Adipocyte (in vitro differentiated cells): Measurements from ENCODE around the gene FOXI3.

ENCODE experiments used
- DNase-seq: peaks from one replicate; pipeline ENCODE4 v3.0.0-alpha.2; 2015; ENCODE audit warnings: low read depth
- H3K27me3 ChIP-seq: replicated peaks from 2 replicates; pipeline ENCODE4 v1.7.0; 2013; ENCODE audit warnings: mild to moderate bottlenecking, low read length, moderate library complexity; ENCODE audit not compliant: control insufficient read depth, insufficient read depth
- H3K36me3 ChIP-seq: 2 replicates; pipeline ENCODE4 v1.7.0; 2013; ENCODE audit warnings: low read length, mild to moderate bottlenecking, moderate library complexity; ENCODE audit not compliant: control insufficient read depth, insufficient read depth, severe bottlenecking
- H3K4me1 ChIP-seq: 2 replicates; pipeline ENCODE4 v1.7.0; 2013; ENCODE audit warnings: mild to moderate bottlenecking, low read length, moderate library complexity; ENCODE audit not compliant: control insufficient read depth, insufficient read depth
- H3K4me3 ChIP-seq: 2 replicates; pipeline ENCODE4 v1.7.0; 2013; ENCODE audit warnings: mild to moderate bottlenecking, low read length, moderate library complexity
- H3K9ac ChIP-seq: 2 replicates; pipeline ENCODE4 v1.7.0; 2013; ENCODE audit warnings: mild to moderate bottlenecking, low read length, moderate library complexity
- H3K9me3 ChIP-seq: 2 replicates; pipeline ENCODE4 v1.7.0; 2013; ENCODE audit warnings: mild to moderate bottlenecking, low read length, moderate library complexity; ENCODE audit not compliant: control insufficient read depth

Gene FOXI3

DNA sequence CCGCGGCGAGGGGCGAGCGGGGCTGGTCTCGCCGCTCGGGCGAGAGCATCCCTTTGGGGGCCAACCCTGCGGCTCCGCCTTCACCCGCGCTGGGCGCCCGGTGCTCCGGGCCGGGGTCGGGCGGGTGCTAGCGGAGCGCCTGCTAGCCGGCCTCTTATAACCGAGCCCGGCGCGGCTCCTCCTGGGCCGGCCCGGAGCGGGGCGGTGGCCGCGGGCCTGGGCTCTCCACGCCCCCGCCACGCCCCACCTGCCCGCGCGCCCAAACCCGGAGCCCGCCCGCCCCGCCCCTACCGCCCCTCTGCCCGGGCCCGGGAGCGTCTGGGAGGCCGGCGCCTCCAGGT, at the start of gene FOXI3:
Gene FOXI3, minus strand, starts transcription at position 129 of the 341 bp plus-strand sequence. CDS start 158 bp downstream, outside the sequence.
- Histone ChIP-seq H3K4me3 (no peak within 1 kb of the TSS), H3K27me3 (peaks cover 61% of the 10 kb centered on the region), H3K9ac (no peak within 1 kb of the TSS), H3K9me3 (no peaks in the 10 kb centered on the region), H3K36me3 (no peaks in the 10 kb centered on the region), H3K4me1 (no peaks in the 10 kb centered on the region)
- DNase-seq = no peak

DNA sequence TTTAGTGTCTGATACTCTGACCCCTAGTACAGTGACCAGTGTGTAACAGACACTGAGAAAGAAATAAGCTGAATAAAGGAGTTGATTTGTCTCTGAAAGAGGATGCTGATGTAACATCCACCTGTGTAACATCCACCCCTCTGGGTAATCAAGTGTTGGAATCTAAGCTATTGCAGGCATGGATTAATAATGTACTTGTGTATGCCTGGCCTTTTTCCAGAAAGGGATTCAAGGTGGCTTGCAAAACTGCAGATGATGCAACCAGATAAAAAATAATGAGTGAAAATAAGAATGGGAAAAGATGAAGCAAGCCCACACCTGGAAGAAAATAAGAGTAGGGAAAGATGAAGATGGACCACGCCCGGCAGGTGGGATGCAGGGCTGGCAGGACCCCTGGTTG, 48.2 kb upstream of the FOXI3 start:
- H3K9me3 ChIP-seq = peaks cover 10% of the 10 kb centered on the region
- no peak overlapping the region for H3K9ac ChIP-seq
- H3K27me3 ChIP-seq = no peaks in the 10 kb centered on the region
- DNase-seq = no peak
- no peaks in the 10 kb centered on the region for H3K36me3 ChIP-seq
- H3K4me3 ChIP-seq = no peak overlapping the region
- no peaks in the 10 kb centered on the region for H3K4me1 ChIP-seq

DNA sequence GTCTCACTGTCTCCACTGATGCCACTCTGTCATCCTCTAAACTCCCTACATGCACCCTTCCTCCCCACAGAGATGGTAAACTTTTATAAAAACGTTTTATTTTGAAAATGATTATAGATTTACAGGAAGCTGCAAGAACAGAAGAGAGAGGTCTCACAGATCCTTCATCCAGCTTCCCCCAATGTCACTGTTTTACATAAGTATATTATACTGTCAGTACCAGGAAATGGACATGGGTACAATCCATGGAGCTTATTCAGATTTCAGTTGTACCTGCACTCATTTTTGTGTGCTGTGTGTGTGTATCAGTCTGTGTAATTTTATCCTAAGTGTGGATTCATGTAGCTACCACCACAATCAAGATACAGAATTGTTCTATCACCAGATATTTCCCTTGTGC, 46.7 kb upstream of the FOXI3 start:
- DNase-seq = no peak
- peaks cover 10% of the 10 kb centered on the region for H3K9me3 ChIP-seq
- peaks cover 6% of the 10 kb centered on the region for H3K27me3 ChIP-seq
- H3K4me3 ChIP-seq = no peak overlapping the region
- H3K36me3 ChIP-seq = no peaks in the 10 kb centered on the region
- H3K4me1 ChIP-seq = no peaks in the 10 kb centered on the region
- no peak overlapping the region for H3K9ac ChIP-seq

DNA sequence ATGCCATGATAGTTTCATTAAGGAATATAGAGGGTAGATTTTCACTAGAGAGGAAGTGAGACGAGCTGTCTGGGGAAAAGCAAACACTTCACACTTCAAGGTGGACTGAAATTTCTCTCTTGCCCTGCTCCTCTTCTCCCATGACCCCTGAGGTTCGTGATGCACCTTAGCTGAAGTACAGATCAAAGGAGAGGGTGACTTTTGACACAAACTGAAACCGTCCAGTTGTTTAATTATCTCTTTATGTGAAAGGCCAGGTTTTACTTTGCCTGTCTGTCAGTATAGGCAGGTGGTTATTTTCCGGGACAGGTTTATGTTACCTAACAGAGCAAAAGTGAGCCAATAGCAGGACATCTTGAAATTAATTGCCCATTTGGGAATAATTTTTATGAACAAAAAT, 41.0 kb upstream of the FOXI3 start:
- Histone ChIP-seq H3K36me3 (no peaks in the 10 kb centered on the region), H3K4me1 (no peaks in the 10 kb centered on the region)

DNA sequence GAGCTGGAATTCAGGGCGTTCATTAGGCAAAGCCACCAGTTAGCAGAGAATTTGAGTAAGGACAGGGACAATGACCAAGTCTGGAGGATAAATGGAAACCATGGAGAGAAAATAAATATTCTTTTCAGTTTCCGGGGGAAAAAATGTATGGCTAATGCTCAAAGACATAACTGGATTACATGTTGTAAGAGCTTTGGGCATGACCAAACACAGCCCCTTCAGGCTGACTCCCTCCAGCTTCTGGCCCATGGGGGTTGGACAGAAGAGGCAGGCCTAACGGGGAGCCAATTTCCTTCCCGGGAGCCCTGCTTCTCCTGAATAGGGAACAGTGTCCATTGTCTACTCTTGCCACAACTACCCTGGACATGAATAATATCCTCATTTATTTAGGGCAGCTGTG, 39.5 kb upstream of the FOXI3 start:
- Histone ChIP-seq H3K9me3 (no peaks in the 10 kb centered on the region), H3K36me3 (no peaks in the 10 kb centered on the region), H3K9ac (no peak overlapping the region), H3K4me1 (no peaks in the 10 kb centered on the region), H3K27me3 (peaks cover 15% of the 10 kb centered on the region), H3K4me3 (no peak overlapping the region)
- DNase-seq = no peak

More for the DNA sequence above, 41.0 kb upstream of the FOXI3 start:
- Histone ChIP-seq H3K27me3 (peaks cover 15% of the 10 kb centered on the region), H3K9me3 (no peaks in the 10 kb centered on the region), H3K4me3 (no peak overlapping the region), H3K9ac (no peak overlapping the region)
- DNase-seq = no peak

DNA sequence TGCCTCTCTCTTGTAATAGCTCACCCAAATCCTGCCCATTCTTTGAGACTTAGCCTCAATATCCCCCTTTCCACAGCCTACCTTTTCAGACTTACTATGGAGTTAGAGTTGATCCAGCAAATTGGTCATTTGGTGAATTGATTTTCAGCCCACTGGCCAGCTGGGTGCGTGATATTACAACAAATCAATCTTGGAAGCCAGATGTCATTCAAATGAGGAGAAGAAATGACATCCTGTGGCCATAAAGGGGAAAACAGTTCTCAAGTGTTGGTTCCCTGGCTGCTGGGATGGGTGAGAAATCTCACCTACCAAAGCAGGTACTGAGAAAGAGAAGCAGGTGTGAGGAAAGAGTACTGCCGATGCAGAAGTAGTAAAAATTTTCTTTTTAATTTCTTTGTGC, 36.7 kb upstream of the FOXI3 start:
- Histone ChIP-seq H3K9ac (no peak overlapping the region), H3K4me1 (no peaks in the 10 kb centered on the region), H3K36me3 (no peaks in the 10 kb centered on the region), H3K27me3 (peaks cover 9% of the 10 kb centered on the region), H3K4me3 (no peak overlapping the region), H3K9me3 (no peaks in the 10 kb centered on the region)
- DNase-seq = no peak

DNA sequence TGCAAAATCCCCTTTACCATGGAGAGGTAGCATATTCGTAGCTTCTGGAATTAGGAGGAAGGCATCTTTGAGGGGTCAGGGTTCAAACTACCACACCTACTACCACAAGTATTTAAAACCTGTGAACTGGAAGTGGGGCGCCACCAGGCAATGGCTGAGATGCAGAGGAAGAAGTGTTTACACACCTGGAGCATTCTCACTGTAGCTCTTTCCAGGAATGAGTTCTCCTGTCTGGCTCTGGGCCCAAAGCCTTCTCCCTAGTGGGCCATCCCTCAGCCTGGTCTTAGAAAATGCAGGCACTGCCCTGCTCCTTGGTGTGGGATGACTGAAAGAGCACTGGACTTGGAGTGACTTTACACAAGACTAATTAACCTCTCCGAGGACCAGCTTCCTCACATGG, 30.7 kb upstream of the FOXI3 start:
- Histone ChIP-seq H3K36me3 (no peaks in the 10 kb centered on the region), H3K4me3 (no peak overlapping the region), H3K9ac (no peak overlapping the region), H3K9me3 (no peaks in the 10 kb centered on the region), H3K27me3 (peaks cover 8% of the 10 kb centered on the region), H3K4me1 (no peaks in the 10 kb centered on the region)
- no peak for DNase-seq

DNA sequence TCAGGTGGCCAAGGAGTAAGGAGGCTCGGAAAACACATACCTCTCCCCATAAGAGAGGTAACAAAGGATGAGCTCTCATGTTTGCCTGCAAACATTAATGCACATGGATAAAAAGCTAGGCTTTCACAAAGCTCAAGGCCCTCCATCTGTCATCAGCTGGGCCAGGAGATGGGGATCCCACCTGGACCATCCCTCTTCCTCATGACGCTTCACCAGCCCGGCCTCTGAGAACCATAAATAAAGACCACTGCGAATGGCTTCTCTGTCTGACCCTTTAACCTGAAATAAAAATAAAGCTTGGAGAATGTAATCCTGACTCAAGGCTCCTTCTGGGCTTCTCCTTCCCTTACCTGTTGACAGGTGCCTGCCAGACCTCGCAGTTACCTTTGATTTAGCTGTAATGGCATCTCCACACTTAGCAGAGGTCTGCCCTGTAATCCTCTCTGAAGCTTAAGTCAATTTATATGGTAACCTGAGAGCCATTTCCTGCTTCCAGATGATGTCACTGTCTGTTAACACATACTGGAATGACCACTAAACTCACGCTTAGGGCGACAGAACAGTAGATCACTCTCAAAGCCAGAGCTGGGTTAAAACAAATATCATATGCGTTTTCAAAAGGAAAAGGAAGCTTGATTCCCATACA, 29.3 kb upstream of the FOXI3 start:
- no peaks in the 10 kb centered on the region for H3K9me3 ChIP-seq
- H3K27me3 ChIP-seq = peaks cover 12% of the 10 kb centered on the region
- H3K4me1 ChIP-seq = no peaks in the 10 kb centered on the region
- no peak overlapping the region for H3K9ac ChIP-seq
- peak; percentile 11 for DNase-seq
- no peaks in the 10 kb centered on the region for H3K36me3 ChIP-seq
- no peak overlapping the region for H3K4me3 ChIP-seq

DNA sequence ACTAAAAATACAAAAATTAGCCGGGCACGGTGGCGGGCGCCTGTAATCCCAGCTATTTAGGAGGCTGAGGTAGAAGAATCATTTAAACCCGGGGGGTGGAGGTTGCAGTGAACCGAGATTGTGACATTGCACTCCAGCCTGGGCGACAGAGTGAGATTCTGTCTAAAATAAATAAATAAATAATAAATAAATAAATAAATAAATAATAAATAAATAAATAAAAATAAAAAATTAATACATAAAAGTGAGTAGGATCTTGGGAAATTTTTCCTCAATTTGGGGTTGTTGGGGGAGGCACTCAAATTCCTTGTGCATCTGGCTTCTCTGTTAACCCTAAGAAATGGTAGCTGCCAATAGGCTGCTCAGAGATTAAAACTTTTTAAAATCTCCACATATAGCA, 20.3 kb upstream of the FOXI3 start:
- no peak for DNase-seq
- Histone ChIP-seq H3K4me3 (no peak overlapping the region), H3K9me3 (no peaks in the 10 kb centered on the region), H3K36me3 (no peaks in the 10 kb centered on the region), H3K9ac (no peak overlapping the region), H3K4me1 (no peaks in the 10 kb centered on the region), H3K27me3 (peaks cover 13% of the 10 kb centered on the region)

DNA sequence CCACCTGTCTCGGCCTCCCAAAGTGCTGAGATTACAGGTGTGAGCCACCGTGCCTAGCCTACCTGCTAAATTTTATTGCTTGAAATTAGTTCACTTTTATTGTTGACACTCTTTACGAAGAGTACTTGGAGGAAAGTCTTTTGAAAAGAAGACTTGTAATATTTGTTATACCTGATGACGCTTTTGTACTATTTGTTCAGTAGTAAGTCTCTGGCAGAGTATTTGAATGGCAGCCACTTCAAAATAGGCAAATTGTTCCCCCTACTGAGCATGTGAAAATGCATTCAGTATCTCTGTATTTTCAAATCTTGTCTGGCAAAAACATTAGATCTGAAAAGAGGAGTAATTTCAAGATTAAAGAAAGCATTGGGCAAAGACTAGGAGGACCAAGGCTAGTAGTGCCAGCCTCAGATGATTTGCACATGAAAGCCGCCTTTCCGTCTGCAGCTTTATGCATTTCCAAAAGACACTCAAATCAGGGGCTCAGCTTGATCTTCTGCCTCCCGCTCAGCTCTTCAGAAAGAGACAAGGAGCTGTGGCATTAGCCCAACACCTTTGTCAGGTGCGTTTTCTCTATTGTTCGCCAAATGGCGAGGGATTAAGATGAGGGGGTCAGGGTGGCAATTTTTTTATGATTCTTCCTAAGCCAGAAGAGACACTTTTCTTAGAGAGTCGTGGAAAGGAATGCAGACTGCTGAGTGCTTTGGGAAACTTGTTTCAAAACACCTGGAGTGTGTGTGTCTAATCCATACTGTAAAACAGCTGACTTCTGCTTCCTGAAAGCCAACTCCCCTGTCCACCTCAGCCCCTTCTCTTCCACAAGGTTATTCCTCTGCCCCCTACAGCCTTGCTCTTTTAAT, 18.8 kb upstream of the FOXI3 start:
- Histone ChIP-seq H3K36me3 (no peaks in the 10 kb centered on the region), H3K4me3 (no peak overlapping the region), H3K27me3 (peaks cover 11% of the 10 kb centered on the region), H3K9ac (no peak overlapping the region), H3K4me1 (no peaks in the 10 kb centered on the region), H3K9me3 (no peaks in the 10 kb centered on the region)
- no peak for DNase-seq

DNA sequence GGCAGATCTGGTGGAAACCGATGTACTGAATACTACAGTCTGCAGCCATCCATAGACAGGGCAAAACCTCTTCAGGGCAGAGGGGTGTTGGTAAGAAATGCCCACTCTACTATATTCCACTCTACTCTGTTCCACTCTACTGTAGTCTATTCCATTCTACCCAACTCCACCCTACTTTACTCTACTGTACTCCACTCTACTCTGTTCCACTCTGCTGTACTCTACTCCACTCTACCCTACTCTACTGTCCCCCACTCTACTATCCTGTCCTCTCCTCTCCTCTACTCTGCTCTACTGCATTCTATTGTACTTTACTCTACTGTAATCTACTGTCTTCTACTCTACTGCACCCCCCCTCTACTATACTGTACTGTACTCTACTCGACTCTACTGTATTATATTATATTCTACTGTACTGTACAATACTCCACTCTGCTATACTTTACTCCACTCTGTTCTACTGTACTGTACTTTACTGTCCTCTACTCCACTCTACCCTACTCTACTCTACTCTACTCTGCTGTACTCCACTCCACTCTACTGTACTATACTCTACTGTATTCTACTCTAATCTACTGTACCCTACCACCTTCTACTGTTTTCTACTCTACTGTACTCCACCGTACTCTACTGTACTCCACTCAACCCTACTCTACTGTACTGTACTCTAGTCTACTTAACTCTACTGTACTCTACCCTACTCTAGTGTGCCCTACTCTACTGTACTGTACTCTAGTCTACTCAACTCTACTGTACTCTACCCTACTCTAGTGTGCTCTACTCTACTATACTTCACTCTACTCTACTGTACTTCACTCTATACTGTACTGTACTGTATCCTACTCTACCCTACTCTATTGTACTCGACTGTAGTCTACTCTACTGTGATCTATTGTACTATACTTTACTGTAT, 17.0 kb upstream of the FOXI3 start:
- Histone ChIP-seq H3K36me3 (no peaks in the 10 kb centered on the region), H3K27me3 (peaks cover 7% of the 10 kb centered on the region), H3K9me3 (no peaks in the 10 kb centered on the region), H3K4me3 (no peak overlapping the region), H3K4me1 (no peaks in the 10 kb centered on the region), H3K9ac (no peak overlapping the region)
- no peak for DNase-seq
